Kidney (tissue), 14 donors: ENCODE measurements around the gene DDAH2. TPM values are rescaled to one million over a fixed set of nuclear protein-coding genes. Genes with fewer than 3 reads are reported as not detected.

Experiments used
- DNase-seq, 5 donors: peaks; one replicate each; pipeline ENCODE4 v3.0.0-alpha.2; 2013 to 2020
- FAIRE-seq: peaks from 2 replicates; lab custom pipeline; 2012; peaks lifted over from hg19 to GRCh38; lab: Jason Lieb, UNC
- H3K27ac ChIP-seq, 2 donors: one replicate each; pipeline ENCODE4 v1.7.0; 2013; ENCODE audit warnings: low read depth in 2 of 2, low read length in 2 of 2, inconsistent platforms in 1 of 2
- H3K27me3 ChIP-seq: one replicate; pipeline ENCODE4 v1.7.1; 2013; ENCODE audit warnings: low read length, inconsistent platforms; ENCODE audit not compliant: control insufficient read depth, insufficient read depth
- H3K36me3 ChIP-seq, 3 donors: one replicate each; pipeline versions ENCODE4 v1.7.0 to v1.7.1; 2013; ENCODE audit warnings: low read length in 3 of 3, control low read depth in 1 of 3, inconsistent platforms in 1 of 3; ENCODE audit not compliant: insufficient read depth in 3 of 3, control insufficient read depth in 2 of 3
- H3K4me1 ChIP-seq, 3 donors: one replicate each; pipeline versions ENCODE4 v1.7.0 to v1.7.1; 2013; ENCODE audit warnings: low read length in 3 of 3, inconsistent platforms in 1 of 3, low read depth in 1 of 3; ENCODE audit not compliant: control insufficient read depth in 2 of 3, insufficient read depth in 2 of 3
- H3K4me3 ChIP-seq, 3 donors: one replicate each; pipeline versions ENCODE4 v1.7.0 to v1.8.1; 2013; ENCODE audit warnings: low read length in 3 of 3, control low read depth in 1 of 3, inconsistent platforms in 1 of 3
- H3K9ac ChIP-seq, 3 donors: one replicate each; pipeline versions ENCODE4 v1.7.0 to v1.7.1; 2013; ENCODE audit warnings: low read length in 3 of 3, control low read depth in 1 of 3, inconsistent platforms in 1 of 3
- H3K9me3 ChIP-seq, 3 donors: one replicate each; pipeline versions ENCODE4 v1.7.0 to v1.7.1; 2013; ENCODE audit warnings: low read length in 3 of 3, control low read depth in 1 of 3, inconsistent platforms in 1 of 3; ENCODE audit not compliant: control insufficient read depth in 2 of 3, insufficient read depth in 1 of 3
- intact Hi-C: fragments of 100-400 bp; cut with DNase I; formaldehyde crosslinking; loops from one replicate; pipeline ENCODE4 v1.11.1; 2022
- polyA plus RNA-seq: library from polyadenylated mRNA; stranded (reverse); fragments of 350-450 nt; fragmentation: Illumina TruSeq; extraction: RNeasy Lipid Tissue Mini Kit (QIAGEN cat#74804); gene quantifications from one replicate; pipeline ENCODE4 v1.2.3, GENCODE V29; 2014; ENCODE audit warnings: low read depth, low replicate concordance; ENCODE audit not compliant: insufficient read depth
- total RNA-seq: library from RNA; stranded (reverse); fragmentation: NEBNext Ultra II Directional; extraction: Animal tissue kit (Norgen Biotek cat#: 25700); gene quantifications from one replicate; pipeline ENCODE4 v1.2.1, GENCODE V29; 2021
- TF ChIP-seq, protein P1 (sequence below): IDR thresholded peaks from 3 replicates; pipeline ENCODE4 v1.5.1; 2012; ENCODE audit warnings: mild to moderate bottlenecking, moderate library complexity, borderline replicate concordance; ENCODE audit not compliant: insufficient read depth; ENCODE audit errors: extremely low read depth
- donor health status: control.
- donor health status: control.
- donor health status: control.
- donor health status: control.
- donor health status: control.
- donor health status: DM: yes; HTN: yes; CAD: no.
- donor health status: Normal renal cell carcinoma (clear cell type).

The DDAH2 gene
- total and polyA plus RNA-seq, 2 donors from 2014 or later = 98.9 to 147 TPM

DNA sequence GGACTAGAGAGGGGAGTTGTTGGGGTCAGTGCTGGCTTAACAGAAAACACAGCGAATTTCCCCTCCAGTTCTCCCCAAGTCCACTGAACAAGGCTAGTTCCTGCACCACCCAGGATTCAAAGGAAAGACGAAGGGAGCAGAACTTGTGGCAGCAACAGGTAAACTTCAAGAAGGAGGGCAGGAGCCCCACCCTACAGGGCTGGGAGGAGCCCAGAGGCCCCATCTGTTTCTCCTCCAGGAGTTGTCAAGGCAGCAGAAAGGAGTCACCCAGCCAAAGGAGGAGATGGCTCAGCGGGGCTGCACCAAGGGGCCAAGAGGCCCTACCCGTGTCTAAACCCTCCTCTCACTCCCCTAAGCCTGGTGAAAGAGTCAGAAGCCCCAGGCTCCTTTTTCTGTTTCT is 35.1 kb upstream of the DDAH2 start:
- Histone ChIP-seq H3K36me3 (no peaks in the 10 kb centered on the region), H3K4me3 (no peak overlapping the region), H3K9me3 (no peaks in the 10 kb centered on the region), H3K27ac (no peak overlapping the region), H3K9ac (no peak overlapping the region), H3K4me1 (peaks cover 0 to 7% (median 0%) of the 10 kb centered on the region in 3 donors), H3K27me3 (no peaks in the 10 kb centered on the region)
- DNase-seq = peak in 1 of 5 donors; percentile 34
- intact Hi-C loops = no loop called here
- TF ChIP-seq, protein P1, sequence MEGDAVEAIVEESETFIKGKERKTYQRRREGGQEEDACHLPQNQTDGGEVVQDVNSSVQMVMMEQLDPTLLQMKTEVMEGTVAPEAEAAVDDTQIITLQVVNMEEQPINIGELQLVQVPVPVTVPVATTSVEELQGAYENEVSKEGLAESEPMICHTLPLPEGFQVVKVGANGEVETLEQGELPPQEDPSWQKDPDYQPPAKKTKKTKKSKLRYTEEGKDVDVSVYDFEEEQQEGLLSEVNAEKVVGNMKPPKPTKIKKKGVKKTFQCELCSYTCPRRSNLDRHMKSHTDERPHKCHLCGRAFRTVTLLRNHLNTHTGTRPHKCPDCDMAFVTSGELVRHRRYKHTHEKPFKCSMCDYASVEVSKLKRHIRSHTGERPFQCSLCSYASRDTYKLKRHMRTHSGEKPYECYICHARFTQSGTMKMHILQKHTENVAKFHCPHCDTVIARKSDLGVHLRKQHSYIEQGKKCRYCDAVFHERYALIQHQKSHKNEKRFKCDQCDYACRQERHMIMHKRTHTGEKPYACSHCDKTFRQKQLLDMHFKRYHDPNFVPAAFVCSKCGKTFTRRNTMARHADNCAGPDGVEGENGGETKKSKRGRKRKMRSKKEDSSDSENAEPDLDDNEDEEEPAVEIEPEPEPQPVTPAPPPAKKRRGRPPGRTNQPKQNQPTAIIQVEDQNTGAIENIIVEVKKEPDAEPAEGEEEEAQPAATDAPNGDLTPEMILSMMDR = no peak
- no peak for FAIRE-seq

DNA sequence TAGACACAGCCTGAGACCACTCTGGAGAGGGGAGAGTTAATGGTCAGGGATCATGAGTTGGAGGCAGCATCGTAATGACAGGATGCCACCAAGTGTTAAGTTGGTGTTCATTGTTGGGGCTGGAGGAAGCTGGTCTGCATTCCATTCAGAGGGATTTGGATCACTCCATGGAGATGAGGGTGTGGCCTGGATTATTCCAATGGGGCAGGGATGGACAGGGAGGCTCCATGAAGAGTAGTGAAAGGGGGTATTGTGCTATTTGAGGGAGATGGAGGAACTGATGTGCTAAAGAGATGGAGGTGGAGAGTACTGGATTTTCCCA is 34.5 kb upstream of the DDAH2 start:
- Histone ChIP-seq H3K27ac (no peak overlapping the region), H3K9me3 (no peaks in the 10 kb centered on the region), H3K36me3 (no peaks in the 10 kb centered on the region), H3K27me3 (no peaks in the 10 kb centered on the region), H3K4me3 (peak overlapping the region in 1 of 3 donors; percentile 6), H3K9ac (no peak overlapping the region), H3K4me1 (peaks cover 0 to 7% (median 0%) of the 10 kb centered on the region in 3 donors)
- DNase-seq (peak in 4 of 5 donors; percentile 27 to 76 (median 44)), FAIRE-seq (no peak)
- intact Hi-C loops = no loop called here
- TF ChIP-seq, protein P1 = no peak

DNA sequence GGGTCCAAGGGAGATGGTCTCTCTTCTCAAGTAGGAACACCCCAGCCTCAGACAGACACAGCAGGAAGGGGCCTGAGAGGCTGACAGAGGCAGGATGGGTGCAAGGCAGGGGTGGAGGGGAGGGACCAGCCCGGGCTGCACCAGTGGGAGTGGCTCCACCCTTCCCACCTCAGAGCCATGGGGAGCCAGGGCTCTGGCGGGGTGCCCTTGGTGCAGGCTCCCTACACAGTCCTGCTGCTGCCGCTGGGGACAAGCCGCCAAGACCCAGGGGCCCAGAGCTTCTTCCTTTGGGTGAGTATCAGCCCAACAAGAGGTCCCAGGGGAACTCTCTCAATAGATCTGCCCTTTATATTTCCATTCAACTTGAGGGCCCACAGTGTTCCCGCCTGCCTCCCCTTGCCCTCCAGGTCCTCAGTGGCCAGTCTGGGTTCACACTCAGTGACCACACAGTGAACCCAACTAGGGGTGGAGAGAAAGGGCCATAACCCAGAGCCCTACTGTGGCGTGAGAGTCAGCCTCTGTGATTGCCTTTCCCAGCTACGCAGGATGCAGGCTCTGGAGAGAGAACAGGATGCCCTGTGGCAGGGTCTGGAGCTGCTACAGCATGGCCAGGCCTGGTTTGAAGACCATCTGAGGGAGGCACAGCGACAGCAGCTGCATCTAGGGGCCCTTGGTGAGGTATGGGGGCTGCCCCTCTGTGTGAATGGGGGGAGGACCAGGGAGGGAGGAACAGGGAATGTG is 33.9 kb upstream of the DDAH2 start:
- FAIRE-seq (no peak), DNase-seq (peak in 1 of 5 donors; percentile 64)
- TF ChIP-seq, protein P1 = no peak
- H3K4me1 ChIP-seq = peaks cover 0 to 7% (median 0%) of the 10 kb centered on the region in 3 donors
- no peak overlapping the region for H3K9ac ChIP-seq
- H3K36me3 ChIP-seq = no peaks in the 10 kb centered on the region
- intact Hi-C loops = no loop called here
- H3K9me3 ChIP-seq = no peaks in the 10 kb centered on the region
- H3K27ac ChIP-seq = no peak overlapping the region
- H3K4me3 ChIP-seq = no peak overlapping the region
- H3K27me3 ChIP-seq = no peaks in the 10 kb centered on the region

DNA sequence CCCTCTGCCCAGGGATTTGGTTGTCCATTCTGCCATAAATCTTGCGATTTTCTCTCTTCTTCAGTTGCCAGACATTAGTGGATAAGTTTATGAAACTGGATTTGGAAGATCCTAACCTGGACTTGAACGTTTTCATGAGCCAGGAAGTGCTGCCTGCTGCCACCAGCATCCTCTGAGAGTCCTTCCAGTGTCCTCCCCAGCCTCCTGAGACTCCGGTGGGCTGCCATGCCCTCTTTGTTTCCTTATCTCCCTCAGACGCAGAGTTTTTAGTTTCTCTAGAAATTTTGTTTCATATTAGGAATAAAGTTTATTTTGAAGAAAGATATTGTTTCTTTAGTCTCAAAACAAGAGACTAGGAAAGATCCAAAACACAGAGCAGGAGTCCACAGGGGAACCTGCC is 33.3 kb upstream of the DDAH2 start, which contains the start of gene SAPCD1:
SAPCD1 (plus strand) TSS at position 301 of the 400 bp plus-strand sequence. CDS start 399 bp downstream, outside the sequence.
- Histone ChIP-seq H3K4me1 (peaks cover 0 to 7% (median 0%) of the 10 kb centered on the region in 3 donors), H3K27ac (no peak within 1 kb of the TSS), H3K9ac (no peak within 1 kb of the TSS), H3K36me3 (no peaks in the 10 kb centered on the region), H3K9me3 (no peaks in the 10 kb centered on the region), H3K4me3 (no peak within 1 kb of the TSS), H3K27me3 (no peaks in the 10 kb centered on the region)
- TF ChIP-seq, protein P1 = no peak
- intact Hi-C loops = no loop called here
- FAIRE-seq (no peak), DNase-seq (peak in 1 of 5 donors; percentile 10)
